ENCODE results near the gene PRDM5. TPM values are rescaled to one million over a fixed set of nuclear protein-coding genes. Genes with fewer than 3 reads are reported as not detected.

Gene PRDM5
- total and polyA plus RNA-seq, 7 donors, result 0.56 to 3.4 (median 2.2) TPM

GRCh38 chr4:120673696-120674095 lies 248.8 kb downstream of the PRDM5 start:
- 42 to 78% (median 54%) methylated on average over 3 of the region's 3 CpGs for WGBS, 3 donors
- no peak for DNase-seq
- ATAC-seq, result no peak
- Histone ChIP-seq H3K9me3 (peaks cover 9% of the 10 kb centered on the region), H3K27me3 (ENCODE audit: insufficient read depth in 3 of 3, low read length in 2 of 3) (no peaks in the 10 kb centered on the region), H3K36me3 (ENCODE audit: insufficient read depth in 1 of 2, low read depth in 1 of 2) (no peaks in the 10 kb centered on the region), H3K4me3 (no peak overlapping the region), H3K27ac (no peak overlapping the region), H3K4me1 (no peaks in the 10 kb centered on the region)
- intact Hi-C loops (cut with DNase I), result no loop called here
- TF ChIP-seq CTCF (IDR thresholded peaks at IDR 0.05), result no peak

GRCh38 chr4:120672558-120673147 lies 249.9 kb downstream of the PRDM5 start:
- DNase-seq (no peak), ATAC-seq (no peak)
- peaks cover 9% of the 10 kb centered on the region for H3K9me3 ChIP-seq
- H3K4me1 ChIP-seq, result no peaks in the 10 kb centered on the region
- WGBS, 3 donors, result 86 to 92% (median 92%) methylated on average over 5 of the region's 5 CpGs
- no peak overlapping the region for H3K27ac ChIP-seq
- H3K4me3 ChIP-seq, result no peak overlapping the region
- no peaks in the 10 kb centered on the region for H3K27me3 ChIP-seq (ENCODE audit: insufficient read depth in 3 of 3, low read length in 2 of 3)
- no peak for TF ChIP-seq CTCF (IDR thresholded peaks at IDR 0.05)
- H3K36me3 ChIP-seq (ENCODE audit: insufficient read depth in 1 of 2, low read depth in 1 of 2), result no peaks in the 10 kb centered on the region
- intact Hi-C loops (cut with DNase I), result no loop called here

- Histone ChIP-seq H3K27ac (no peak overlapping the region), H3K36me3 (ENCODE audit: insufficient read depth in 1 of 2, low read depth in 1 of 2) (no peaks in the 10 kb centered on the region), H3K9me3 (peaks cover 9% of the 10 kb centered on the region), H3K4me3 (no peak overlapping the region), H3K27me3 (ENCODE audit: insufficient read depth in 3 of 3, low read length in 2 of 3) (no peaks in the 10 kb centered on the region), H3K4me1 (no peaks in the 10 kb centered on the region)
- intact Hi-C loops (cut with DNase I), result no loop called here
- no peak for ATAC-seq
- no peak for DNase-seq
- 0 to 48% (median 0%) methylated on average over 1 of the region's 1 CpG for WGBS, 3 donors
- TF ChIP-seq CTCF (IDR thresholded peaks at IDR 0.05), result no peak
These were observed 250.4 kb downstream of the PRDM5 start for GRCh38 chr4:120672076-120672475.

- DNase-seq (no peak), ATAC-seq (no peak)
- H3K27ac ChIP-seq, result no peak overlapping the region
- no peak for TF ChIP-seq CTCF (IDR thresholded peaks at IDR 0.05)
- H3K4me1 ChIP-seq, result no peaks in the 10 kb centered on the region
- intact Hi-C loops (cut with DNase I), result no loop called here
- H3K27me3 ChIP-seq (ENCODE audit: insufficient read depth in 3 of 3, low read length in 2 of 3), result no peaks in the 10 kb centered on the region
- WGBS, 3 donors, result 86 to 98% (median 87%) methylated on average over 3 of the region's 3 CpGs
- peaks cover 9% of the 10 kb centered on the region for H3K9me3 ChIP-seq
- H3K36me3 ChIP-seq (ENCODE audit: insufficient read depth in 1 of 2, low read depth in 1 of 2), result no peaks in the 10 kb centered on the region
- no peak overlapping the region for H3K4me3 ChIP-seq
These were observed 251.0 kb downstream of the PRDM5 start for GRCh38 chr4:120671538-120671937.

GRCh38 chr4:120667102-120667501 lies 255.4 kb downstream of the PRDM5 start:
- no peak for DNase-seq
- Histone ChIP-seq H3K27ac (no peak overlapping the region), H3K4me3 (no peak overlapping the region), H3K9me3 (no peaks in the 10 kb centered on the region), H3K27me3 (ENCODE audit: insufficient read depth in 3 of 3, low read length in 2 of 3) (no peaks in the 10 kb centered on the region), H3K36me3 (ENCODE audit: insufficient read depth in 1 of 2, low read depth in 1 of 2) (no peaks in the 10 kb centered on the region), H3K4me1 (no peaks in the 10 kb centered on the region)
- no peak for ATAC-seq
- 90 to 95% (median 95%) methylated on average over 3 of the region's 3 CpGs for WGBS, 3 donors
- TF ChIP-seq CTCF (IDR thresholded peaks at IDR 0.05), result no peak
- intact Hi-C loops (cut with DNase I), result no loop called here
